CD4-positive, alpha-beta T cell treated with Interferon gamma for 1 hour (primary cell): Measurements from ENCODE around the gene SOX30.

Experiments used
- DNase-seq: peaks from one replicate; pipeline ENCODE4 v3.0.0-alpha.2; 2020

The SOX30 gene

DNA sequence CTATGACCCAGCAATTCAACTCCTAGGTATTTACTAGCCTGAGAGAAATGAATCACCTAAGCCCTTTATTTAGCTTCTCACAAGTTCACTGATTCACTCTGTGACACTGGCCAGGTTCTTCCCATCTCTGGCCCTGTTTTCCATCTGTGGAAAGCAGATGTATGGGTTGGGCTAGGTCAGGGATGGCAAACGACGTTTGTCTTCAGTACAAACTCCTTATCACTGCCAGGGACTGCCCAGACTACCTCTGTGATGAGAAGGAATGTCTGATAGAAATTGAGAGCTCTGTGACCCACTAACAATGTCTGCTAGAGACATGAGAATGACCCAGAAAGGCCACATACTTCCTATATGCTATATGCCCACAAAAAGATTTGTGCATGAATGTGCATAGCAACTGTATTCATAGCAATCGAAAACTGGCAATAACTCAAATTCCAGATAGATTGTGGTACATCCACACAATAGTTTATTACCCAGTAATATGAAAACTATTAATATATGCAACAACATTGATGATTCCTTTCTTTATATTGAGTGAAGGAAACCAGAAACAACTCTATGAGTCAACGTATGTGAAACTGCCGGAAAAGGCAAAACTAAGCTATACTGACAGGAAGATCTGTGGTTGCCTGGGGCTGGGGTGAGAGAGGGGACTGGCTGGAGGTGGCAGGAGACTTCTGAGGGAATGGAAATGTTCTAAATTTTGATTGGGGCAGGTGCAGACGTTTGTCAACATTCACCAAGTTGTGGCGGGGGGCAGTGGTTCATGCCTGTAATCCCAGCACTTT is 44.7 kb downstream of the SOX30 start:
- DNase-seq = peak; percentile 44

DNA sequence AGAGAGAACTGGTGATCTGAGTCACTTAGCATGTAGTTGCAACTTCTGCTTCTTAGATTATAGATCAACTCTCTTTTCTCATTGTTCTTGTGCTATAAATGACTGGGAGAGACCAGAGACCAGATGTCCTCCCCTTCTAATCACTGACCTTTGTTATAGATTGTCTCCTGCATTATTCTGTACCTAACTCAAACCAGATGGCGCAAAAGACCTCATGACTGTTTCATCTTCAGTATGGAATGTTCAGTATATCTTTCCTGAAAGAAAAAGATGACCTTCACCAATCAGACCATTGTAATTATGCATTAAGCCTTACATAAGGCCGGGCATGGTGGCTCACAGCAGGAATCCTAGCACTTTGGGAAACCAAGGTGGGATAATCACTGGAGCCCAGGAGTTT is 46.2 kb downstream of the SOX30 start:
- no peak for DNase-seq

DNA sequence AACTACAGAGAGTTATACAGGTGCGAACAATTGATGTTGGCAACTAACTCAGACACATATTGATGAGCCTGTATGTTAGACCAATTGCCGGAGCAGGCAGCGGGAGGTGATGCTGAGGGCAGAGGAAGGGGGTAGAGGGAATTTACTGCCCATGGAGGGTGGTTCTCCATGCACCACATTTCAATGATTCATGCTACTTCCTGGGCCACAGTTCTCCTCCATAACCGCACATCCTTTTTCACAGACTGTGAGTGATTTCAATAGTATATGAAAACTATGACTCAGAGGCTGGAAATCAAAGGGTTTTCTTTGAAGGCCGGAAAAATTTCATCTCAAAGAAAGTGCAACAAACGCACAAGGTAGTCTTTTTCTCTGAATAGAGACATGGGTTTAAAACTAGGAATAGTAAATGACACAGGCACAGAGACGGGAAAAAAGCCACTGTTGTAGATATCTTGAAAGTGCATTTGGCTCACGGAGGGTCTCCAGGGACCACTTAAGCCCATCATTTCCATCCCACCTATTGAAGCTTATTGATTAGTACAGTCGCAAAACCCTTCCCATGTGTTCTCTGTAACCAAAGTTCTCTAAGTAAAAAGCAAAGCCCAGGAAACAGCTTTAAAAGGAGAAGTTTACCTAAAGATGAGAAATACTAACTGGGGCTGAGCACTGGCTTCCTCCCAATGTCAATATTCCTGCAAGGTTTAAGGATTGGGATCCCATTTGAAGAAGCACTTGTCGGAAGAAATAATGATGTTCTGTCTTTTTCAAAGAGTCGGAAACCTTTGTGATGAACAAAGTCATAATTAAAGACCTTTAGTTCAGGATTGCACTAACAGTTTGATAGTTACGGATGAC is 48.7 kb downstream of the SOX30 start:
- DNase-seq = peak; percentile 57

DNA sequence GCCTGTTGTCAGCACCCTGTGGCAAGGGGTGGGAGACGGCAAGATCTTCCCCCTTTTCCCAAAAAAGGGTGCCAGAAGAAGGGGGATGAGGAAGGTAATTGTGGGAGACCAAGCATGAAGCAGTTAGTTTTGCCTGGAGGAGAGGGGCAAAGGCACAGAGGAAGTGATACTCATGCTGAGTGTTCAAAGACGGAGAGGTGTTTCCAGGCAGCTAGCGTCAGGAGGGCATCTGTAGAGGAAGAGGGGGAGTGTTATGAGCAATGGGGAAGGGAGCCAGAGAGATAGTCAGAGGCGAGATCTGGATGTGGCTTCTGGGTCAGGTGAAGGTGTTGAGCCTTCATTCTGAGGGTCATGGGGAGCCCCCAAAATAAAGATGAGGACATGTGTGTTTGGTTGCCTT is 49.7 kb downstream of the SOX30 start:
- peak; percentile 34 for DNase-seq

DNA sequence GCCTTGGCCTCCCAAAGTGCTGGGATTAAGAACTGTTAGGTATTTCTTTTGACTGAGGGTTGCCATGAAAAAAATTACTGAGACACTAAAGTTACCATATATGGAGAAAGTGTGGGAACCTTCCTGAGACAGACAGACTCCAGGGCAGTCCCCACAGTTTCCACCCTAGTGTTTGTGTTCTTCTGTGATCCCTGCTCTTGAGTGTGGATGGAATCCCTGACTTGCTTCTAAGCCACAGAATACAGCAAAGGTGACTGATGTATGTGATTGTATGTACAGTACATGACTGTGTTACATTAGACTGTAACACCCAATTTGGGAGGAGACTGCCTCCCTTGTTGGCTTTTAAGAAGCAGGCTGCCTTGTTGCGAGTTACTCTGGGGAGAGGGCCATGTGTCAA is 52.0 kb downstream of the SOX30 start:
- DNase-seq = no peak

DNA sequence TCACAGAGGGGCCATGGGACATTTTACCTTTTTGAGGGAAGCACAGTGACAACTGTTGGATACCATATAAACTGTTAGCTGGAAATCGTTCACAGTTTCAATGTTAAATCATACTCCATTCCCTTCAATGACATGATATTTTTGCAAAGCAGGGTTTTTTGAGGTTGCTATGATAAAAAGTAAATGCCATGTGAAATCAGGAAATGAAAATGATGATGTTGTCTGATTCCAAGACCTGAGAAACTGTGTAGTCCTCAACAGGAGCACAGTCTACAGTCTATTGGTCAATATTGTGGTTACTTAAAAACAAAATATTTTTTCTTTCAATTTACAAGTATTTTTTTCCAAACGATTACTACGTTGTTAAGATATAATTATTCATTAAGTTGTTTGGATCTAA is 52.7 kb downstream of the SOX30 start:
- DNase-seq = no peak

DNA sequence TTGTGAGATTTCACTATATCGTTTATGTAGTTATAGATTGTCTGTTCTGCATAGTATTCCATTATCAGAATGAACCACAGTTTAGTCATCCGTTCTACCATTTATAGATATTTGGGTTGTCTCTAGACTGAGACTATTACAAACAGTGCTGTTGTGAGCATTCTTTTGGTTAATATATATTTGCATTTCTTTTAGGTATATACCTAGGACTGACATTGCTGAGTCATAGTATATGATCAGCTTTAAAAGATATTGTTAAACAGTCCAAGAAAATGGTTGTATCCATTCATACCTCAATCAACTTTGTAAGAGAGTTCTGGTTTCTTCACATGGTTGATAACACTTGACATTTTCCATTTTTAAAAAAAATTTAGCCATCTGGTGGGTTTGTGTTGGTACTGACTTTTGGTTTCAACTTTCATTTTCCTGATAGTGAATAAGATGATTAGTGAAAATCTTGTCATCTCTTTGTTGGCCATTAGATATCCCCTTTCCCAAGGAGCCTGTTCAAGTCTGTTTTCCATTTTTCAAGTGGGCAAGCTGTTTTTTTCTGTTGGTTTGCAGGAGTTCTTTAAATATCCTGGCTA is 53.8 kb downstream of the SOX30 start:
- no peak for DNase-seq

DNA sequence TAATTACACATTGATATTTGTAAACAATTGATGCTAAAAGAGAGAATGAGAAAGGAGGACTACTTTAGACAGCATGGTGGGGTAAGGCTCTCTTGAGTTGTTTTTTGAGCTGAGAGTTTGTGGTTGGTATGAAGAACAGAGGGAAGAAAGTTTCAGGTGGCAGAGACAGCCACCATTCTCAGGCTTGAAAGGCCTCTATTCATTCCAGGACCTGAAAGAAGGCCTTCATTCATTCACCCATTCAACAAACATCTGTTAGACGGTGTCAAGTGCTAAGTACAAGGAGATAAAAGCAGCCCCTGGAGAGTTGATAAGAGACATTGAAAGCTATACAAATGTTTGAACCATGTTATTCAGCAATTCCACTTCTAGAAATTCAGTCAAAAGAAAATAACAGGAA is 55.0 kb downstream of the SOX30 start:
- DNase-seq = no peak

DNA sequence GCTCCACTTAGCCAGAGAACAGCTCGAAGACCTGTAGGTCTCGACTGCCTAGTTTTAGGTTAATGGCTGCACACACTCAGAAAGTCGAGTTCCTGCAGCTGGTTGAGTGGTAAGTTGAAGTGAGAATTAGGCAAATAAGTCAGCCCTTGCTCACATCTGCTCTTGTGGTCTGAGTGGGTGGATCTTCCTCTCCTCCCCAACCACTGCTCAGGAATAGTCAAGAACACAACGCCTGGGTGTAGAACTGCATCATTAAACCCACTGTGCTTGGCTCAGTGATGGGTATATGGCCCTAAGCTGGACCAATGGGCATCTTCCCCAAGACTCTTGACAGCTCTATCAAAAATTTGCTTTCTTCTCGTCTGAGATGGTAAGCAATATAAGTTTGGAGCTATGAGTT is 55.8 kb downstream of the SOX30 start:
- DNase-seq = peak; percentile 59

DNA sequence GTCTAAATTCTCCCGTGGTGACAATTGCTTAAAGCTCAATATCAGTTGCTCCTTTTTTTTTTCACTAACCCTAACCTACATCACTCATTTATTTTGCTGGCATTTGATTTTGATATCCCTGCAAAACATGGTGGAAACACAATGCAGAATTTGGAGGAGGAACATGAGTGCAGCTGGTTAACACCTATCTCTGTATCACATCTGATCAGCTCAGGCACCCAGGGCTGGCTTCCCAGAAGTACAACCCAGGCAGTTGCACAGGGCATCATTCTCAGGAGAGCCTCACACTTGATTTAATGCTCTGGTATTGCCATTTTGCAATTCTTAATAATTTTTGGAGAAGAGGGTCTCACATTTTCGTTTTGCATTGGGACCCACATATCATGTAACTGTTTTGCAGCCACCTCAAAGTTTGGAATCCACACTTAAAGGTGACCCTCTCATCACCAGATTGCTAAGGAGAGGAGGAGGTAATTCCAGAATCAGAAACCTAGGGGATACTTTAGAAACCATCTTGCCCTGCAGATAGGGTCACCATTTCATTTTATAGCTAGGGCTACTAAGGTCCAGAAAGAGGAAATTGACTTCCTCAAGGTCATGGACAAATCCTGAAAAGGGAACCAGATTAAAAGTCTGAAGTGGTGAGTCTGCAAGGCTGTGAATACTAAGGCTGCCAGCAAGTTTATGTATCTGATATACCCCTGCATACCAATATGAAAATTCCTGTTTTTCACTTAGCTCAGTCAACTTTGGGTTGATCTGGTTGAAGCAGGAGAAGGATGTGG is 57.4 kb downstream of the SOX30 start:
- no peak for DNase-seq

DNA sequence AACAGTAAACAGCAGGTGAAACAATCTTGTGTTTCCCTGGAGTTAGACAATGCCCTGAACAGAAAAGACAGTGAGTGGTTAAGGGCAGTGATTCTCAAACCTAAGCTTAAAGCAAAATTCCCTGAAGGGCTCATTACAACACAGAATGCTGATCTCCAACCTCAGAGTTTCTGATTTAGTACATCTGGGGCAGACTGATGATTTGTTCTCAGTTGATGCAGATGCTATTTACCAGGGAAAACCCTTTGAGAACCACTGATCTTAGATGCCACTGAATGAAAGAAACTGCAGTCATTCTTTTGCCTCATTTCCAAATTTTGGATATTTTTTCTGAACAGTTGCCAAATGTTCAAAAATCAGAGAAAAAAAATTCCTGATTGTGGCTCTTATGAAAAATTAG is 58.0 kb downstream of the SOX30 start:
- DNase-seq = no peak

DNA sequence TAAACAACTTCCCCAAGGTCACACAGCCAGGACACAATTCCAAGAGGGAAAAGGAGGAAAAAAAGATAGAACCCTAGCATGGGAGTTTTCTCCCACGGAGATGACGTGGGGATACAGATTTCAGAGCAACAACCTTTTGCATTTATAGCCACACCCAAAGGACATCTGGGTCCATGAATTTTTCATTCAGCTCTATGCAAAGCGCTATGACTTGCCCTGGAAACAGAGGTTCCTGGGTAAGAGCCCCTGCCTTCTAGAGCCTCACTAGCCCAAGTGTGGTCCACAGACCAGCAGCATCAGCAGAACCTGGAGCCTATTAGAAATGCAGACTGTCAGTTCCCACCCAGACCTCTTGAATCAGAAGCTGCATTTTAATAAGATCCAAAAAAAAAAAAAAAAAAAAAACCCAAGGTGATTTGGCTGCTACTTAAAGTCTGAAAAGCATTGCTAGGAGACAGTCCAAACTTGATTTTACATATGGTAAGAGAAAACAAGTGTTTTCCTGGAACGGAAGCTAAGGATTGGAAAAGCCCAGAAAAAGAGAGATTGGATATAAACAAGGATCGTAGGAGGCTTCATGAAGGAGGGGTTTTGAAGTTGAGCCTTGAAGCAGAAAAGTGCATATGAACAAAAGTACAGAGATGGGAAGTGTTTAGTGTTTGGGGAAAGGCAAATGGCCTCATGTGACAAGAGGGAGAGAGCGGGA is 59.0 kb downstream of the SOX30 start:
- no peak for DNase-seq

DNA sequence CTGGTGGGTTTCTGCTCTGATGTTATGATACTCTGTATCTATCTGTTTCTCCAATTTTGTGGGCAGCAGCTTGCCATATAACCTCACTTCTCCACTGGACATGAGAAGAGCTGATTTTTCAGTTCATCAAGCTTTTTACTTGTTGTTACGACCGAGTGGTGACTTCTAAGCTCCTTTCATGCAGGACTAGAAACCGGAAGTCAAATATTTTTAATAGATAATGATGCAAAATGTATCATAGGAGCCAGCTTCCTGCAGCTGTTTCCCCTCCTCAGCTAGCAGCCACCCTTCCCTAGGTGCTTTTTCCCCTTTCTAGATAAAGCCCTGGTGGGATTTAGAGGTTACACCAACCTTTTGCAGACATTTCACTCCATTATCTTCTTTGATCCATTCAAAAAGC is 59.6 kb downstream of the SOX30 start:
- no peak for DNase-seq

DNA sequence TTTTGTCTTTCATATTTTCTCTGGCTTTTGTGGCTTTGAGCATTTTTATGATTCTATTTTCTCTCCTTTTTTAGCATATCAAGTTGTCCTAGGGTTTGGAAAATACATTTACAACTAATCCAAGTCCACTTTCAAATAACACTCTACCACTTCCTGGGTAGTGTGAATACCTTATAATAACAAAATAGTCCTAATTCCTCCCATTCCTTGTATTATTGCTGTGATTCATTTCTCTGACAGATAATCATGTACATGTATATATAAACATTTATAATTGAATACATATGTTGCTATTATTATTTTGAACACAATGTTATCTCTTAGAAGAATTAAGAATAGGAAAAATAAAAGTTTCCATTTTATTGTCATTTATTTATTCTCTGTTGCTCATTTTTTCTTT is 61.8 kb downstream of the SOX30 start:
- no peak for DNase-seq

DNA sequence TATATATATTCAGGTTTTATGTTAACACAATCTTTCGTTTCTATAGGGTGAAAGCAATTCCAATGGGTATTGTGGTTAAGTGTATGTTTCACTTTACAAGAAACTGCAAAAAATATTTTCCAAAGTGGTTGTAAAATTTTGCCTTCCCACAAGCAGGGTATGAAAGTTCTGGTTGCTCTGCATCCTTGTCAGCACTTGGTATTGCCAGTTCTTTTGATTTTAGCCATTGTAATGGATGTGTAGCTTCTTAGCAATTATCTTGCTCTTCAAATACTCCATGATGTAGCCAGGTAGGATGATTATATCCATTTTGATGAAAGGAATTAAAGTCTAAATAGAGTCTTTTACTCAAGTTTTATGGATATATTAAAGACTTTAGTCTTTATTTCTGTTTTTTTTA is 67.6 kb downstream of the SOX30 start:
- no peak for DNase-seq

DNA sequence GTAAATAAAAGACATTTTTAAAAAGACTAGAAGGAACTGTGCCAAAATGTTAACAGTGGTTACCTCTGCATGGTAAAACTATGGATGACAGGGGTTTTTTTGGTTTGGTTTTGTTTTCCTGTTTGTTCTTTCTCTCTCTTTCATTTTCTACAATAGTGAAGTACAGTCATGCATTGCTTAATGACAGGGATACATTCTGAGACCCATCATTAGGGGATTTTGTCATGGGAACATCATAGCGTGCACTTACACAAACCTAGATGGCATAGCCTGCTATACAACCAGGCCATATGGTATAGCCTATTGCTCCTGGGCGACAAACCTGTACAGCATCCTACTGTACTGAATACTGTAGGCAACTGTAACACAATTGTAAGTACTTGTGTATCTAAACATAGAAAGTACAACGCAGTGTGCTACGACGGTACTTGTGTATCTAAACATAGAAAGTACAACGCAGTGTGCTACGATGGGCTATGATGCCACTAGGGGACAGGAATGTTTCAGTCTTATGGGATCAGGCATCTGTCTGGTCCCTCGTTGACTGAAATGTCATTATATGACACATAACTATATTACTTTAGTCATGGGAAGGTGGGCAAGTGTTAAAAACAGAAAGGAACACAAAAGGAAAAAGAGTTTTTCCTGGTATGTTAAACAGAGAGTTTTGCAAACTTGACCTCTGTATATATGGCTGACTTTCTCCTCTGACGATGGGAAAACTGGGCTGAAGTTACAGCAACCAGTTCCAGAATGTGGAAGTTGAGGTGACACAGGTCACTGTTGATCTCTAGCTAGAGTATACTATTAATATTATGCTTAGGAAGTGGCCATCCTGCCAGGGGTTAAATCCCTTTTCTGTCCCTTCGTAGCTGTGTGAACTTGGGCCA is 69.3 kb downstream of the SOX30 start:
- no peak for DNase-seq

DNA sequence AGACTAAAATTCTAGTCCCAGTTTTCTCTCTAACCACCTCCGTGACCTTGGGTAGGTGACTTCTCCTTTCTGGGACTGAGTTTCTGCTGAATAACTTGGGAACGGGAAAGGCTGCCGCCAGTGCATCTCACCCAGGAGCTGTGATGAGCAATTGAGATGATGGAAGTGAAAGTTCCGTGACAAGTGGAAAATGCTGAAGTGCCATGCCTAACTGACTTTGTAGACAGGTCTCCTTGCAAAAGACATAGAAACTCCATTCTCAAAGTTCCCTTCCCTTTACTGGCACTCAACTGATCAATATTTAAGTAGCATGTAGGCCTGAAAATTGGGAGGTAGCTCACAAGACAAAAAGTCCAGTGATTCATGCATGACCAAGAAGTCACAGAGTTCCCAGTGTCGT is 70.3 kb downstream of the SOX30 start:
- DNase-seq = no peak

DNA sequence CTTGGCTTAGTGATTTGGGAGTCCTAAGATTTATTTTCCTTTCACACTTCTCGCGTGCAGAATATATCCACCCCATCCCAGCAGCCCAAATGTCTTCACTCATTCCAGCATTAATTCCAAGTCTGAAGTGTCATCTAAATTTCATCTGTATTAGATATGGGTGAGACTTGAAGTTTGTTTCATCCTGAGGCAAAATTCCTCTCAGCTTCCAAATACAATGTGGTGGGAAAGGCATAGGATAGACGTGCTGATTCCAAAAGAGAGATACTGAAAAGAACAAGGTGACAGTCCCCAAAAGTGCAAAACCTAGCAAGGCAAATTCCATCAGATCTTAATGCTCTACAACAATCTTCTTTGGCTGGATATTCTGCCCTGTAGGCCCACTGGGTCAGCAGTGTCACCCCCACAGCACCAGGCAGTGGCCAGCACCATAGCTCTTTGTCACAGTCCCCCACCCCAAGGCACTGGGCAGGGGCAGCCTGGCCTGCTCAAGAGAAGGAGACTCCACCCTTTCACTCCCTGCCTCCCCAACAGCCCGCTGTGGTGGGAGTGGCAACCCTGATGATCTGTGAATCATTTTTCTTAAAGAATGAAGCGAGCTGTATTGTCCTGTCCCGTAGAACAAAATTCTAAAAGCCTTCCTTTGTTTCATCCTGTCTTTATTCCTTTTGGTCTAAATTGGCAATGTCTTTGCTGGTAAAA is 74.0 kb downstream of the SOX30 start:
- no peak for DNase-seq

DNA sequence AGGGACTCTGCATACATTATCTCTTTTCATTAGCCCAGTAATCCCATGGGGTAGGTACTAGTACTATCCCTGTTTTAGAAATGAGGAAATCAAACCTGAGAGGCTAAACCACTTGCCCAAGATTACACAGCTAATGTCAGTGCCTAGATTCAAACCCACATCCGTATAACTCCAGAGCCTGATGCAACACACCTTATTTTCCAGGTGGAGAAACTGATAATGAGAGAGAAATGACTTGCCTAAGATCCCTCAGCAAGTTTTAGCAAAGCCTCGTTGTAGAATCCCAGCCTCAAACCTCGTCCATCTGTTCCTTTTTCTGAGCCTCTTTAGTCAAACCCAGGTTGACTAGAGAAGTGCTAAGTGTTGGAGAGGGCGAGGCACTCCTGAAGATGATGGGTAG is 75.6 kb downstream of the SOX30 start:
- DNase-seq = no peak
